B cell (primary cell): ENCODE results near the gene PLEKHA5. TPM values are rescaled to one million over a fixed set of nuclear protein-coding genes. Genes with fewer than 3 reads are reported as not detected.

Experiments used
- ATAC-seq: fragments of 200-7000 bp; cut with Tn5 transposase; one replicate; pipeline ENCODE4 v1.10.0; 2021; ENCODE audit warnings: low read depth, mild to moderate bottlenecking, moderate number of reproducible peaks, moderate library complexity
- CTCF ChIA-PET: fragments of 350-600 bp; sonication (Branson Sonifier 250); formaldehyde crosslinking; loops from one replicate; lab custom pipeline; 2021; ENCODE audit warnings: antibody characterized with exemption, inconsistent platforms; lab: Charles Lee
- POLR2A ChIA-PET: fragments of 350-600 bp; sonication (Branson Sonifier 250); formaldehyde crosslinking; loops from one replicate; lab custom pipeline; 2021; ENCODE audit warnings: antibody characterized with exemption; lab: Charles Lee
- DNase-seq: peaks from one replicate; pipeline ENCODE4 v3.0.0; 2013
- H2AFZ ChIP-seq: 2 replicates; pipeline ENCODE4 v1.6.1; 2012; ENCODE audit warnings: mild to moderate bottlenecking, low read depth, low read length; ENCODE audit not compliant: insufficient read depth, poor library complexity, severe bottlenecking
- H3K27ac ChIP-seq, 2 donors: 1 replicate in 1 of 2; 2 replicates in 1 of 2; pipeline ENCODE4 v1.5.1; 2012 to 2013; ENCODE audit warnings: low read length in 2 of 2, mild to moderate bottlenecking in 2 of 2, moderate library complexity in 1 of 2
- H3K27me3 ChIP-seq, 4 experiments: fragments of 200-600 bp in 1 of 4; sonication (generic) in 1 of 4; replicated peaks in 1 of 4; 1 replicate in 2 of 4; 2 replicates in 2 of 4; pipeline versions ENCODE4 v1.6.1 to v1.7.0; 2013 to 2016; ENCODE audit warnings: low read length in 3 of 4, mild to moderate bottlenecking in 2 of 4, mixed read lengths in 1 of 4, moderate library complexity in 1 of 4; ENCODE audit not compliant: insufficient read depth in 4 of 4, control insufficient read depth in 3 of 4; ENCODE audit errors: control extremely low read depth in 1 of 4
- H3K36me3 ChIP-seq, 2 experiments: replicated peaks in 1 of 2; 1 replicate in 1 of 2; 2 replicates in 1 of 2; pipeline versions ENCODE4 v1.6.1 to v1.7.1; 2013; ENCODE audit warnings: low read length in 1 of 2; ENCODE audit not compliant: insufficient read depth in 2 of 2, control insufficient read depth in 1 of 2; ENCODE audit errors: control extremely low read depth in 1 of 2, extremely low read depth in 1 of 2
- H3K4me1 ChIP-seq, 2 donors: fragments of 200-600 bp in 1 of 2; sonication (generic) in 1 of 2; 1 replicate in 1 of 2; 2 replicates in 1 of 2; pipeline versions ENCODE4 v1.5.1 to v1.6.1; 2013 to 2017; ENCODE audit warnings: low read length in 2 of 2; ENCODE audit not compliant: control insufficient read depth in 2 of 2, insufficient read depth in 2 of 2
- H3K4me2 ChIP-seq: replicated peaks from 2 replicates; pipeline ENCODE3; 2012; ENCODE audit warnings: mild to moderate bottlenecking, low read depth, low read length; ENCODE audit not compliant: poor library complexity, severe bottlenecking
- H3K4me3 ChIP-seq, 5 experiments: fragments of 200-600 bp in 1 of 5; sonication (generic) in 1 of 5; 1 replicate in 3 of 5; 2 replicates in 2 of 5; pipeline versions ENCODE4 v1.5.1 to v1.7.0; 2011 to 2016; ENCODE audit warnings: low read length in 4 of 5, mild to moderate bottlenecking in 4 of 5, low read depth in 2 of 5, control low read depth in 1 of 5, moderate library complexity in 1 of 5; ENCODE audit not compliant: insufficient read depth in 1 of 5; ENCODE audit errors: control extremely low read depth in 1 of 5, extremely low read depth in 1 of 5
- H3K79me2 ChIP-seq: fragments of 200-600 bp; sonication (generic); one replicate; pipeline ENCODE4 v1.6.0; 2016; ENCODE audit warnings: low read length; ENCODE audit not compliant: control insufficient read depth, insufficient read depth
- H3K9ac ChIP-seq: fragments of 200-600 bp; sonication (generic); 2 replicates; pipeline ENCODE4 v1.6.1; 2017; ENCODE audit warnings: mild to moderate bottlenecking, low read length, moderate library complexity
- H3K9me3 ChIP-seq, 3 donors: one replicate each; pipeline versions ENCODE4 v1.6.1 to v1.7.1; 2013; ENCODE audit warnings: low read length in 2 of 3; ENCODE audit not compliant: control insufficient read depth in 2 of 3, insufficient read depth in 1 of 3; ENCODE audit errors: control extremely low read depth in 1 of 3
- H4K20me1 ChIP-seq: 2 replicates; pipeline ENCODE4 v1.6.0; 2012; ENCODE audit warnings: mild to moderate bottlenecking, low read length; ENCODE audit not compliant: insufficient read depth, control insufficient read depth, poor library complexity, severe bottlenecking
- H3K27ac Mint-ChIP-seq: one replicate; pipeline ENCODE4 v1.8.0; 2021; ENCODE audit warnings: mixed read lengths
- H3K27me3 Mint-ChIP-seq: one replicate; pipeline ENCODE4 v1.8.0; 2021; ENCODE audit warnings: mixed read lengths
- H3K4me1 Mint-ChIP-seq: one replicate; pipeline ENCODE4 v1.8.0; 2021; ENCODE audit warnings: mixed read lengths
- H3K4me3 Mint-ChIP-seq: one replicate; pipeline ENCODE4 v1.8.0; 2021; ENCODE audit warnings: mixed read lengths
- H3K9me3 Mint-ChIP-seq: one replicate; pipeline ENCODE4 v1.8.0; 2022; ENCODE audit warnings: mixed read lengths; ENCODE audit not compliant: insufficient read depth
- CTCF ChIP-seq: fragments of 200-600 bp; IDR thresholded peaks from one replicate; pipeline ENCODE4 v1.8.0; 2022; ENCODE audit warnings: antibody characterized with exemption, mild to moderate bottlenecking
- EZH2 ChIP-seq: IDR thresholded peaks from 2 replicates; pipeline ENCODE4 v1.6.1; 2012; ENCODE audit warnings: borderline replicate concordance, low read depth, mild to moderate bottlenecking, moderate library complexity, low read length; ENCODE audit not compliant: insufficient read depth, poor library complexity, severe bottlenecking
- WGBS: methylation state at CpG from one replicate; pipeline ENCODE4 v1.1.5; 2013; ENCODE audit warnings: missing lambda C conversion rate; ENCODE audit not compliant: insufficient coverage; 5-methylcytosine and 5-hydroxymethylcytosine counted together
- intact Hi-C: fragments of 100-400 bp; cut with micrococcal nuclease; formaldehyde crosslinking; loops from one replicate; pipeline ENCODE4 v1.10.0; 2022
- polyA plus RNA-seq: library from polyadenylated mRNA; depleted of rRNA; stranded (reverse); fragments of >200 nt; gene quantifications from 2 replicates; pipeline ENCODE4 v1.2.3, GENCODE V29; 2012
- total RNA-seq, 2 donors: library from RNA; stranded (reverse); fragments of 120-200 nt in 1 of 2; gene quantifications; 1 replicate in 1 of 2; 2 replicates in 1 of 2; pipeline versions ENCODE4 v1.2.3 to v1.2.4, GENCODE V29; 2013 to 2022

The PLEKHA5 gene
- total and polyA plus RNA-seq, 2 donors (not counting 1 experiment from before 2014, with no cell fraction given): 0.03 to 0.22 TPM

DNA sequence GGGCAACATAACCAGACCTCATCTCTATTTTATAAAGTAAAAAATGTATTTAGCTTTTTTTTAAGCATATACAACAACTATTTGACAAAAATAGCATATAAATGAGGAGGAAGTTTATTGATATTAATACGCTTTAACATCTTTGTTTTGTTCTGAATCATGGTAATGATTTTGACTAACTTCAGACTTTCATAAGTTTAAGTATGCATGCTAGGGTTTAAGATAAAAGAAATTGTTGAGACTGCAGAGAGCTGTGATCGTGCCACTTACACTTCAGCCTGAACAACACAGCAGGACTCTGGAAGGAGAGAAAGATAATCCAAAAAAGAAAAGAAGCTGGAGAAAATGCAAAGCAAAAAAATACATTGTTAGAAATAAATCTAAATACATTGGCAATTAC is 221.8 kb downstream of the PLEKHA5 start:
- H3K9me3 ChIP-seq: peaks cover 0 to 7% (median 5%) of the 10 kb centered on the region in 3 donors
- H3K36me3 ChIP-seq: no peaks in the 10 kb centered on the region
- CTCF ChIA-PET: no interaction called here
- ATAC-seq (no peak), DNase-seq (no peak)
- no peaks in the 10 kb centered on the region for H3K79me2 ChIP-seq
- Mint-ChIP-seq H3K27me3 (no peaks in the 10 kb centered on the region), H3K4me1 (no peaks in the 10 kb centered on the region), H3K4me3 (no peak overlapping the region), H3K27ac (no peak overlapping the region), H3K9me3 (peaks cover 2% of the 10 kb centered on the region)
- no peak overlapping the region for H3K9ac ChIP-seq
- H4K20me1 ChIP-seq: no peaks in the 10 kb centered on the region
- intact Hi-C loops: no loop called here
- TF ChIP-seq EZH2 (no peak), CTCF (no peak)
- H2AFZ ChIP-seq: no peak overlapping the region
- WGBS: no CpG with 5 or more reads among the region's 2 CpGs
- no peaks in the 10 kb centered on the region for H3K4me1 ChIP-seq
- no peak overlapping the region for H3K4me3 ChIP-seq
- POLR2A ChIA-PET: no interaction called here
- no peaks in the 10 kb centered on the region for H3K27me3 ChIP-seq
- no peak overlapping the region for H3K27ac ChIP-seq
- no peak overlapping the region for H3K4me2 ChIP-seq

- WGBS: 81% methylated on average over 3 of the region's 6 CpGs
- ATAC-seq: no peak
Observed at GRCh38 chr12:19369691-19370148, 240.2 kb downstream of the PLEKHA5 start.

More at GRCh38 chr12:19369691-19370148, 240.2 kb downstream of the PLEKHA5 start:
- H3K79me2 ChIP-seq: no peaks in the 10 kb centered on the region
- Mint-ChIP-seq H3K27me3 (no peaks in the 10 kb centered on the region), H3K9me3 (no peaks in the 10 kb centered on the region), H3K4me3 (no peak overlapping the region), H3K4me1 (no peaks in the 10 kb centered on the region), H3K27ac (no peak overlapping the region)
- ChIA-PET POLR2A (no interaction called here), CTCF (no interaction called here)
- TF ChIP-seq EZH2: no peak
- TF ChIP-seq CTCF: no peak
- intact Hi-C loops: no loop called here
- H3K4me3 ChIP-seq: no peak overlapping the region
- no peak overlapping the region for H2AFZ ChIP-seq
- no peak overlapping the region for H3K9ac ChIP-seq
- no peak overlapping the region for H3K27ac ChIP-seq
- H4K20me1 ChIP-seq: no peaks in the 10 kb centered on the region
- H3K4me2 ChIP-seq: no peak overlapping the region
- H3K27me3 ChIP-seq: no peaks in the 10 kb centered on the region
- no peak for DNase-seq
- no peaks in the 10 kb centered on the region for H3K36me3 ChIP-seq
- H3K9me3 ChIP-seq: no peaks in the 10 kb centered on the region
- H3K4me1 ChIP-seq: no peaks in the 10 kb centered on the region
